SIG-M5 treated with dmso at 0.1 percent for 504 hours (cell line): ENCODE data around the gene WNT9B.
"Not testable (repeated sequence)": the region's sequence is repeated elsewhere in the genome, so short reads cannot be mapped to it uniquely, and the experiment has no call there.

Experiments used
- DNase-seq: peaks from one replicate; lab custom pipeline; 2025; ENCODE audit not compliant: unreplicated experiment; lab: John Stamatoyannopoulos, UW

Gene WNT9B

GRCh38 chr17:46821482-46822387 is 29.6 kb upstream of the WNT9B start:
- DNase-seq = no peak

- DNase-seq = no peak
Observed at GRCh38 chr17:46822388-46822921, 28.9 kb upstream of the WNT9B start.

DNA sequence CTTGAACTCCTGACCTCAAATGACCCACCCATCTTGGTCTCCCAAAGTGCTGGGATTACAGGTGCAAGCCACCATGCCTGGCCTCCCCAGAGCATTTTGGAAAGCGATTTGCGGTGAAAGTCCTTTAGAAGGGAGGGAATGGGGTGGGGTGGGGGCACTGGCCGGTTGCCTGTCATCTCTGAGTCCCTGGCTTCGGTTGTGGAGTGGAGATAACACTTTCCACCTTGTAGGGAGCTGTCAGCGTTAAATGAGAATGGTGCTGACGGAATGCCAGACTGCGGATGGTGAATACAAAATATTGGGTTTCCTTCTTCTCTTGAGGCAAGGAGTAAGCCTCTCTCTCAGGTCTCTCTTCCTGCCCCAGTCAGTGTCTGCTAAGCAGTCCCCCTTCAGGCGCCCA is 27.7 kb upstream of the WNT9B start:
- DNase-seq = no peak

- DNase-seq = no peak
Observed at GRCh38 chr17:46826116-46826515, 25.3 kb upstream of the WNT9B start.

DNA sequence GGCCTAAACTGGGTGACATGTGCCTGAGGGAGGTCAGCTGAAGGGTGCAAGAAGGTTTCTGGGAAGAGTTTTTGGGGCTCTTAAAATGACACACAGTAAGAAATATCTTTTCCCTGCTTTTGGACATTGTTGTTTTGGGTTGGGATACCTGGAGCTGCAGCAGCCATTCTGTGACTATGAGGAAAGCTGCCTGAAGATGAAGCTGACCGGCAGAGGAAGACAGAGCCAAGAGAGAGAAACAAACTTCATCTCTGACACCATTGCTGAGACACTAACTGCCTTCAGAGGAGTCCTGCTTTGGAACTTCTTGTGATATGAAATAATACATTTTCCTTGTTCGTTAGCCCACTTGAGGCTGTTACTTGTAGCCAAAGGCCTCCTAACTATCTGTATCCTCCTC is 24.1 kb upstream of the WNT9B start:
- no peak for DNase-seq

DNA sequence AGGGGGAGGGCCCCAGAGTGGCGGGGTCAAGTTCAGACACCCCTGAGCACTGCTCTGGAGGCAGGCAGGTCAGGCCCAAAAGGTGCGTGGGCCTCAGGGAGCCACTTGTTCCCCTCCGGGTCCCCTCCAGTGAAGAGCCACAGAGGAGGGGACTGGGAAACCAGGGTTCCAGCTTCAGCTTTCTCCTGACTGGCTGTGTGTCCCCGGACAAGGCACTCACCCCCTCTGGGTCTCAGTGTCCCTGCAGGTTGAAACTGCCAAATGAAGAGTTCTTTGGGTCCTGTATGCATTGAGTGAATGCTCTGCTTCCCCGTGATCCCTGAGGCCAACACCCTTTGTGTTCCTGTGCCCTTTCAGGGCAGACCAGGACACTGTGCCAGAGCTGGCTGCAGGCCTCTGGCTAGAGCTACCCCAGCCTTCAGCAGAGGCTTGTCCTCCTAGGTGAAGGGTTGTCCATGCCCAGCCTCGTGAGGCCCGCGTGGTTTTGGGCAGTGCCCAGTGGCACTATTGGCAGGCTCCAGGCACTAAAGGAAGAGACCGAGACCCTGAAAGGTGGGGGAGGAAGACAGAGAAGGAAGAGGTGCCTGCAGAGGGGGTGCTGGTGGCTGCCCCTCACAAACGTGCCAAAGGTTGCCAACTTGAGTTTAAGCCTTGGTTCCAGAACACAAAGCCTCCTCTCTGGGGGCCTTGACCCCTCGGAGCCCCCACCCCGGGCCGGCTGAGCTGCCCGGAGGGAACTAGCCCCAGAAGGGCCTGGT is 19.6 kb upstream of the WNT9B start:
- DNase-seq = no peak

DNA sequence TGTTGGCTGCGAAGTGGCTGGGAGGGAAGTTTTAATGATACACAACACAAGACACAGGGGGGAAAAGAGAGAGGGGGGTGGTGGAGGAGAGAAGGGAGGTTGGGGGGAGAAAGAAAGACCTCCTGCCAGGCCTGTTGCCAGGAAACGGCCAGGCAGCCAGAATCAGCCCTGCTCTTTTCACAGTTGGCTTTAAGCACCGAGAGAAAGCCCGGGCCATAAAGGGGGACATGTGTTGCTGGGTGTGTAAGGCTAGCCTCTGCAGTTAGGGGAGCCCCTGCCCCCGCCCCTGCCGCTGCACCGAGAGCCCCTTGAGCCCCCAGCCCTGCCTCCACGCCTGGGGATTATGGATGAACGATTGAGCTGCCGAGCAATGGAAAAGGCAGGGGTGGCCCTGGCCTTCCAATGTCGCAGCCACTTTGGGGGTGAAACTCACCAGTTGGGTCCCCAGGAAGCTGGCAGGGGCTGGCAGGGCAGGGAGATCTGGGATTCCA is 19.0 kb upstream of the WNT9B start:
- DNase-seq = no peak

GRCh38 chr17:46832945-46833839 is 18.2 kb upstream of the WNT9B start:
- no peak for DNase-seq

DNA sequence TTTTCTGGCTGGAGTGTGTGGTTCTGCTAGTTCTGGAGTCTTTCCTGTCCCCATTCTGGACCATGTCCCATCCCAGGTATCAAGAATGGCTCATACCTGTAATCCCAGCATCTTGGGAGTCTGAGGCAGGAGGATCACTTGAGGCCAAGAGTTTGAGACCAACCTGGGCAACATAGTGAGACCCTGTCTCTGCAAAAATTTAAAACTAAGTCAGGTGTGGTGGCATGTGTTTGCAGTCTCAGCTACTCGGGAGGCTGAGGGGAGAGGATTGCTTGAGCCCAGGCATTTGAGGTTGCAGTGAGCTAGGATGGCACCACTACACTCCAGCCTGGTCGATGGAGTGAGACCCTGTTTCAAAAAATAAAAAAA is 17.6 kb upstream of the WNT9B start:
- no peak for DNase-seq

DNA sequence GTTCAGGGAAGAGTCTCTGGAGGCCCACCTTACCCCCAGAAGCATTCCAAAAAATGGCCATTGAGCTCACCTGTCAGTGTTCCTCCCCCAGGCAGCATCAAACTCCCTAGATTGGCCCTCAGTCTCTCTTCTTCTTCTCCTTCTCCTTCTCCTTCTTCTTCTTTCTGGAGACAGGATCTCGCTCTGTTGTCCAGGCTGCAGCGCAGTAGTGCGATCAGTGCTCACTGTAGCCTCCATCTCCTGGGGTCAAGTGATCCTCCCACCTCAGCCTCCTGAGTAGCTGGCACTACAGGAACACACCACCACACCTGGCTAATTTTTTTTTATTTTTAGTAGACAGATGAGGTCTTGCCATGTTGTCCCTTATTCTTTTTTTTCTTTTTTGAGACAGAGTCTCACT is 16.5 kb upstream of the WNT9B start:
- DNase-seq = no peak

DNA sequence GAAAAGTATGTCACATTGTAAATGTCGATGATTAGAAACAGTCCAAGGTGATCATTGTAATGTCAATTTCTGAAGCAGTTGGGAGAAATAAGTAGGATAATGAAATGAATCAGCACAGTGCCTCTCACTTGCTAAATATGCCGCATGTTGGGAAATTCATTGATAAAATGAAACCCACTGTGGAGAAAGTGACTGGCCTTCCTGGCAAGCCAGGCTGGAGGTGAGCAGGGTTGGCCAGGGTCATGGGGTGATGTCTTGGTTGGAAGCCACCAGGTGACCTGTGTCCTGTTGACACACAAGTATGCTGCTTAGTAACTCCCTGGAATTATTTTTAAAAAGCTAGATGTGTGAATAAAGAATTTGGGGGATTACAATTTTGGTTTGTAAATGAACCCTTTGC is 14.9 kb upstream of the WNT9B start:
- no peak for DNase-seq

DNA sequence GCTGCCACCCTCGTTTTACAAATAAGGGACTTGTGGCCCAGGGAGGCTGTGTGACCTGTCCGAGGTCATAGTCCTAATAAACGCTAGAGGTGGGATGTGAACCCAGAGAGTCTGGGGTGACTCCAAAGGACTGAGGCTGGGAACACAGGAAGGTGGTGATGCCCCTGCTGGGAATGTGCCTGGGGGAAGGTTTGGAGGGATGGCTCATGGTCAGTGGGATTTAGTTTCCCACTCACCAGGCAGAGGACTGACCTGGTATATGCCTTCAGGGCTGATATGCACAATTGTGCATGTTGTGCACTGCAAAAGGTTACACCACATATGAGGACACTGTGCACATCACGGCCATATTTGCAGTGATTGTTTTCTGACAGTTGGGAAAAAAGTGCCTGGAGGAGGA is 13.9 kb upstream of the WNT9B start:
- DNase-seq = no peak

GRCh38 chr17:46839211-46839610 is 12.2 kb upstream of the WNT9B start:
- DNase-seq = no peak

DNA sequence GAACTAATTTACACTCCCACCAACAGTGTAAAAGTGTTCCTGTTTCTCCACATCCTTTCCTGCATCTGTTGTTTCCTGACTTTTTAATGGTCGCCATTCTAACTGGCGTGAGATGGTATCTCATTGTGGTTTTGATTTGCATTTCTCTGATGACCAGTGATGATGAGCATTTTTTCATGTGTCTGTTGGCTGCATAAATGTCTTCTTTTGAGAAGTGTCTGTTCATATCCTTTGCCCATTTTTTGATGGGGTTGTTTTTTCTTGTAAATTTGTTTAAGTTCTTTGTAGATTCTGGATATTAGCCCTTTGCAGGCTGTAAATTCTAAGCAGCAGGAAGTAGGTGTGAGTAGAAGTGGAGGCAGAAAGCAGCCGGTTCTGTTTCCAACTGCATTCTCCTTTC is 10.8 kb upstream of the WNT9B start:
- DNase-seq = not testable (repeated sequence)

GRCh38 chr17:46841561-46842379 is 9.6 kb upstream of the WNT9B start:
- no peak for DNase-seq

DNA sequence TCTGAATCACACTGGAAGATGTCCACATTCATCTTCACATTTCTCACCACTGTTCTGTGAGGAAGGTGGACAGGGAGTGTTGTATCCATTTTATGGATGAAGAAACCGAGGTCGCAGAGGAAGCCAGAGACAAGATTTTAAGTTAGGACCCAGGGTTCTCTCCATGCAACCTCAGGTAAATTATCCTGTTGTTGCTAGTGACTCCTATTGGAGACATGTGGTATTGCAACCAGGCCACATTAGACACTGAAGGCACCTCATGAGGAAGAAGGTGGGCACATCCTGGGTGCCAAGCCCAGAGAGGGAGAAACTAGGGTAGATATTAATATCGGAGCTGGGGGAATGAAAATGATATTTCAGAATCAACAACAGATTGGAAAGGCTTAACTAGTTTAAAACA is 8.5 kb upstream of the WNT9B start:
- DNase-seq = no peak

DNA sequence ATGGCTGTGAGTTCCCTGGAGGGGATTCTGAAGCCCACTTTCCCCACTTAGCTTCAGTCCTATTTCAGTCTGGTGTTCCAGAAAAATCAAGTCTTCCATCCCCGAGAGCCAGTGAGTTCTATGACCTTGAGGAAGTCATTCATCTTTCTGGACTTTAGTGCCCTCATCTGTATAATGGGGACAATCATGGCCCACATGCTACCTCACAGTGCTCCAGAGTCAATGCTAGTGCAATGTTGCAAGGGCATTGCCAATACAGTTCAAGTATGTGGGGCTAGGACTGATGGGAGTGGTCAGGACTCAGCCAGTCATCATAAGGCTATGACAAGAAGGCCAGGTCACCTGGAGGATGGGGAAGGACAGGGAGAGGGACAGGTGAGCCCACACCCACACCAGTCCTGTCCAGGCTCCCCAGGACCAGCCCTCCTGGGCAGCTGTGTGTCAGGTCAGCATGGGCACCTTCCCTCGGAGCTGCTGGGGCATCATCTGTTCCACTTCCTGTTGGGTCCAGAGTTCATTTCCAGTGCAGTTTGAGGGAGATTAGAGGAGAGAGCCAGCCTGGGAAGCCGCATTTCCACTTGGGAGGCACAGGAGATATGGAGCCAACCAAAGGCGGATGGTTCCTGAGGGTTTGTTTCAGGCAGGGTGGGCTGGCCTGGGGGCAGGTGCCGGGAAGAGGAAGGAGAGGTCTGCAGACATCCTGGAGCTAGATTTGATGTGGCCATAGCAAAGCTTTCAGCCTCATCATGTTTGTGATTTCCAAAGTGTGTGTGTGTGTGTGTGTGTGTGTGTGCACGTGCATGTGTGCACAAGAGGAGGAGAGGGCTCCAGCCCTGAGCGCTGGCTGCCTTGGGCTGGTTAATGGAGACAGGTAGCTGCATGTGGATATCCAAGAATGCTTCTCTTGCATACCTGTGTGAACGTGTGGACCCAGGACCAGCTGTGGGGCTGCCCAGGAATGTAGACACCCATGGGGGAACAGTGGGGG is 3.9 kb upstream of the WNT9B start:
- DNase-seq = no peak

GRCh38 chr17:46848534-46848933 is 2.8 kb upstream of the WNT9B start:
- no peak for DNase-seq

GRCh38 chr17:46850688-46851028 is 725 bp upstream of the WNT9B start:
- DNase-seq = no peak
